OCI-LY7 (cell line): Measurements from ENCODE around the gene WDCP. TPM values are rescaled to one million over a fixed set of nuclear protein-coding genes. Genes with fewer than 3 reads are reported as not detected.
A peak's percentile ranks its signal among the peaks of the same experiment; 100 is the strongest.

ENCODE experiments used
- BruUV-seq: library from RNA; stranded (reverse); fragments of 400-500 nt; replicated peaks from 2 replicates; lab custom pipeline; 2021; lab: Mats Ljungman, UMichigan
- CTCF ChIA-PET: fragments of 300-600 bp; sonication (Branson Sonifier 250); formaldehyde crosslinking; loops from one replicate; lab custom pipeline; 2022; ENCODE audit warnings: antibody characterized with exemption; ENCODE audit not compliant: unreplicated experiment; lab: Charles Lee
- POLR2A ChIA-PET: fragments of 300-600 bp; sonication (Branson Sonifier 250); formaldehyde crosslinking; loops from one replicate; lab custom pipeline; 2022; ENCODE audit warnings: antibody characterized with exemption; lab: Charles Lee
- DNase-seq: peaks from one replicate; pipeline ENCODE4 v3.0.0-alpha.2; 2015; ENCODE audit warnings: low spot score
- H2AFZ ChIP-seq: fragments of 200-600 bp; sonication (generic), shearing (Covaris generic); 2 replicates; pipeline ENCODE4 v1.6.1; 2014; ENCODE audit warnings: mild to moderate bottlenecking, antibody characterized with exemption, low read length, moderate library complexity
- H3K27ac ChIP-seq: fragments of 200-600 bp; sonication (generic); 2 replicates; pipeline ENCODE4 v1.5.1; 2014; ENCODE audit warnings: mixed run types, low read depth, mild to moderate bottlenecking, moderate library complexity, low read length, inconsistent platforms; ENCODE audit not compliant: poor library complexity, severe bottlenecking
- H3K36me3 ChIP-seq: fragments of 200-600 bp; sonication (generic); 2 replicates; pipeline ENCODE4 v1.6.1; 2014; ENCODE audit warnings: mild to moderate bottlenecking, antibody characterized with exemption, low read length, moderate library complexity, mixed read lengths; ENCODE audit not compliant: insufficient read depth
- H3K4me1 ChIP-seq: fragments of 200-600 bp; sonication (generic); 2 replicates; pipeline ENCODE4 v1.5.1; 2014; ENCODE audit warnings: mild to moderate bottlenecking, low read length; ENCODE audit not compliant: insufficient read depth, poor library complexity, severe bottlenecking
- H3K4me2 ChIP-seq: fragments of 200-600 bp; sonication (generic); 2 replicates; pipeline ENCODE4 v1.6.1; 2014; ENCODE audit warnings: mild to moderate bottlenecking, low read length
- H3K4me3 ChIP-seq: fragments of 200-600 bp; sonication (generic); 2 replicates; pipeline ENCODE4 v1.5.1; 2014; ENCODE audit warnings: mild to moderate bottlenecking, low read depth, low read length; ENCODE audit not compliant: poor library complexity, severe bottlenecking
- H3K79me2 ChIP-seq: fragments of 200-600 bp; sonication (generic); 2 replicates; pipeline ENCODE4 v1.6.1; 2016; ENCODE audit warnings: low read depth, mild to moderate bottlenecking, low read length, moderate library complexity, mixed read lengths; ENCODE audit not compliant: insufficient read depth
- H3K9me2 ChIP-seq: fragments of 200-600 bp; sonication (generic); 2 replicates; pipeline ENCODE4 v1.6.1; 2016; ENCODE audit warnings: mild to moderate bottlenecking, low read length, mixed read lengths; ENCODE audit not compliant: insufficient read depth
- H3K9me3 ChIP-seq: fragments of 200-600 bp; sonication (generic); 2 replicates; pipeline ENCODE4 v1.6.1; 2014; ENCODE audit warnings: mild to moderate bottlenecking, mixed run types, low read length, mixed read lengths
- H4K20me1 ChIP-seq: fragments of 200-600 bp; sonication (generic); 2 replicates; pipeline ENCODE4 v1.6.1; 2014; ENCODE audit warnings: mild to moderate bottlenecking, antibody characterized with exemption, low read length, moderate library complexity, mixed read lengths; ENCODE audit not compliant: insufficient read depth
- CTCF ChIP-seq: fragments of 200-600 bp; sonication (generic); conservative IDR thresholded peaks from 2 replicates; pipeline ENCODE4 v1.5.1; 2014; ENCODE audit warnings: mild to moderate bottlenecking, antibody characterized with exemption, low read length, moderate library complexity, mixed read lengths
- EZH2phosphoT487 ChIP-seq: fragments of 200-600 bp; sonication (generic); IDR thresholded peaks from 2 replicates; pipeline ENCODE4 v1.6.1; 2018; ENCODE audit warnings: low read depth, borderline replicate concordance, mild to moderate bottlenecking, mixed run types, antibody characterized with exemption, low read length, moderate library complexity, mixed read lengths
- intact Hi-C: fragments of 100-400 bp; cut with micrococcal nuclease; formaldehyde crosslinking; loops from one replicate; pipeline ENCODE4 v1.10.0; 2022; ENCODE audit not compliant: unreplicated experiment
- total RNA-seq, 2 experiments: library from RNA; depleted of rRNA in 1 of 2; stranded (reverse); fragments of >200 nt in 1 of 2; shearing (Covaris generic) in 1 of 2; gene quantifications; 2 replicates each; pipeline ENCODE4 v1.2.3, GENCODE V29; 2014 to 2022

Gene WDCP
- total RNA-seq, 2 experiments from 2014 or later: 13.9 to 21.0 TPM

GRCh38 chr2:24076849-24077534 lies 29.8 kb upstream of the WDCP start:
- peak overlapping the region; percentile 85 for H3K4me2 ChIP-seq
- no TSS peak for BruUV-seq

GRCh38 chr2:24075915-24076848 lies 29.0 kb upstream of the WDCP start, which contains the start of gene SF3B6:
Gene SF3B6 (minus strand): TSS chr2:24076326. CDS start chr2:24076229, 97 bp downstream.
- peaks cover 19% of the 10 kb centered on the region for H3K4me1 ChIP-seq

More at GRCh38 chr2:24076849-24077534, 29.8 kb upstream of the WDCP start:
- TF ChIP-seq EZH2phosphoT487: no peak
- TF ChIP-seq CTCF: no peak
- H3K79me2 ChIP-seq: peaks cover 38% of the 10 kb centered on the region
- CTCF ChIA-PET: interaction anchor here (0.6 to 1.8 kb wide), 3 partner anchors 8 to 1436 kb away, joined by 4 to 10 read pairs (median 8); partner anchors contain the start of genes TP53I3 and WDCP
- H3K27ac ChIP-seq: no peak overlapping the region
- peaks cover 19% of the 10 kb centered on the region for H3K4me1 ChIP-seq
- POLR2A ChIA-PET: interaction anchor here (0.6 to 2.5 kb wide), 14 partner anchors 9 to 896 kb away, joined by 3 to 16 read pairs (median 4); partner anchors contain the start of genes ATAD2B and WDCP
- peak overlapping the region; percentile 73 for H2AFZ ChIP-seq
- DNase-seq: peak; percentile 21
- no peaks in the 10 kb centered on the region for H3K9me3 ChIP-seq
- peak overlapping the region; percentile 80 for H3K4me3 ChIP-seq
- no peaks in the 10 kb centered on the region for H4K20me1 ChIP-seq
- H3K36me3 ChIP-seq: peaks cover 26% of the 10 kb centered on the region
- H3K9me2 ChIP-seq: no peaks in the 10 kb centered on the region
- intact Hi-C loops: loop anchor here (1.0 to 2.0 kb wide), 2 partner anchors 137 to 150 kb away; partner anchors contain the start of genes ATAD2B and UBXN2A

More at GRCh38 chr2:24075915-24076848, 29.0 kb upstream of the WDCP start, which contains the start of gene SF3B6:
- H3K79me2 ChIP-seq: peaks cover 42% of the 10 kb centered on the region
- TSS peak; percentile 81 for BruUV-seq
- TF ChIP-seq CTCF: no peak
- no peaks in the 10 kb centered on the region for H3K9me2 ChIP-seq
- ChIA-PET POLR2A (interaction anchor here (0.6 to 2.5 kb wide), 15 partner anchors 9 to 897 kb away, joined by 3 to 16 read pairs (median 4); partner anchors contain the start of genes ATAD2B and WDCP), CTCF (interaction anchor here (0.6 to 1.8 kb wide), 4 partner anchors 8 to 1436 kb away, joined by 3 to 10 read pairs (median 6); partner anchors contain the start of genes TP53I3 and WDCP)
- DNase-seq: peak; percentile 99
- intact Hi-C loops: loop anchor here (1.0 to 2.0 kb wide), 2 partner anchors 136 to 149 kb away; partner anchors contain the start of genes ATAD2B and UBXN2A
- H3K36me3 ChIP-seq: peaks cover 33% of the 10 kb centered on the region
- peak within 1 kb of the TSS; percentile 73 for H2AFZ ChIP-seq
- peak within 1 kb of the TSS; percentile 54 for H3K27ac ChIP-seq
- peak within 1 kb of the TSS; percentile 85 for H3K4me2 ChIP-seq
- no peaks in the 10 kb centered on the region for H3K9me3 ChIP-seq
- H4K20me1 ChIP-seq: no peaks in the 10 kb centered on the region
- H3K4me3 ChIP-seq: peak within 1 kb of the TSS; percentile 80
